OCI-LY3 (cell line): ENCODE measurements around the gene PKIG.

Source experiments
- CTCF ChIP-seq: fragments of 200-600, 300-600 bp; sonication (generic); IDR thresholded peaks from 2 replicates; pipeline ENCODE4 v1.5.1; 2014; ENCODE audit warnings: antibody characterized with exemption, low read length, low read depth
- EZH2phosphoT487 ChIP-seq: fragments of 200-600 bp; shearing (Covaris generic); IDR thresholded peaks from 2 replicates; pipeline ENCODE4 v1.6.1; 2018; ENCODE audit warnings: antibody characterized with exemption, mixed run types, low read depth

GRCh38 chr20:44592366-44592765, 10.0 kb downstream of the PKIG start:
- TF ChIP-seq CTCF (no peak), EZH2phosphoT487 (no peak)
